Endometrial microvascular endothelial cells (primary cell): ENCODE data around the gene RASL11A. TPM values are rescaled to one million over a fixed set of nuclear protein-coding genes. Genes with fewer than 3 reads are reported as not detected.
"Not testable (repeated sequence)": the region's sequence is repeated elsewhere in the genome, so short reads cannot be mapped to it uniquely, and the experiment has no call there.

Experiments used
- in situ Hi-C: cut with HindIII; loops from 2 replicates; pipeline ENCODE4 v1.10.0; 2017; ENCODE audit warnings: low sequenced_read_pairs, low pct_unique_long_range_greater_than_20kb; ENCODE audit errors: inconsistent ontology term
- total RNA-seq: library from RNA; depleted of rRNA; stranded (reverse); fragments of >200 nt; gene quantifications from one replicate; pipeline ENCODE4 v1.2.3, GENCODE V29; 2015; ENCODE audit errors: inconsistent ontology term

The RASL11A gene
- total RNA-seq, 1 donor from 2014 or later, result 14.9 TPM

DNA sequence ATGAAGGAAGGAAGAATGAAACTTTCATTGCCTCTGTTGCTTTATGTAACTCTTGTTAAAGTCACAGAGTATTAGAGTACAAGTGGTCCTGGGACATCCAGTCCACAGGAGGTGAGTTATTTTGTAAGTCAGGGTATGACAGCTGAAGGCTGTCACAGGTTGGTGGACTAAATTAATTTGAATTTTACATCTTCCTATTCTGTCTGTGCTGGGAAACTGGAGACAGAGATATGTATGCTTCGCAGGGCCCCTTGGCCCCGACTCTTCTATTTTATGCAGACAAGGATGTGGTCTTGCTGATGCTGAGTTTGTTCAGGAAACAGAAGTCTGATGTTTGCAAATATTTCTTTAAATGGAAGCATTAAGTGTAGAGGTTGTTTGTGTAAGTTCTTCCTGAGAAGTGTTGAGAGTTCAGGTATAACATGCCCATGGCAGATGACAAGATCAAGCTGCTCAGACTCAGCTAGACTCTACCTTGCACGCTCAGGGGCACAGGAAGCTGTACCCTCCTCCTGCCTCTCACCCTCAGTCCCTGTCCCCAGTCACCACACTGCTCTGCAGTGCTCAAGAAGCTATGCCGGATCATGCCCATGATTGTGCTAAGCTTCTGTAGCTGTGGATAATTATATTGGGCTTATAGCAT is 23.4 kb downstream of the RASL11A start:
- in situ Hi-C loops, result no loop called here

DNA sequence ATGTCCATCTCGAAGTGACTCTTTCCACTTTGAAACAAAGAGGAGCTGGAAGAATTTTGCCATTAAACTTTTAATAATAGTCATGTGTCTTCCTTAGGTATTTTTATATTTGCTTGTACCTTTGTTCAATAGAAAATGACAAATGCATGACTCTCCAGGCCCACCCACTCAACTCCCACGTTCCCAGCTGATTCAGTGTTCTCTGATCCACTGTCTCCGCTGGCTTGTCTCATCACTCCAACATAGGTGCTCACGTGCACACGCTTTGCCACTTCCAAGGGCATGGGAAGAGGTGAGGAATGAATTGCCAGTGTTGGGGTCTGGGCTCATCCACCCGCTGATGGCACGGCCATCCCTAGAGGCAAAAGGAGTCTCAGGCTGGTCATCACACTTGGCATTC is 24.5 kb downstream of the RASL11A start:
- in situ Hi-C loops, result no loop called here

DNA sequence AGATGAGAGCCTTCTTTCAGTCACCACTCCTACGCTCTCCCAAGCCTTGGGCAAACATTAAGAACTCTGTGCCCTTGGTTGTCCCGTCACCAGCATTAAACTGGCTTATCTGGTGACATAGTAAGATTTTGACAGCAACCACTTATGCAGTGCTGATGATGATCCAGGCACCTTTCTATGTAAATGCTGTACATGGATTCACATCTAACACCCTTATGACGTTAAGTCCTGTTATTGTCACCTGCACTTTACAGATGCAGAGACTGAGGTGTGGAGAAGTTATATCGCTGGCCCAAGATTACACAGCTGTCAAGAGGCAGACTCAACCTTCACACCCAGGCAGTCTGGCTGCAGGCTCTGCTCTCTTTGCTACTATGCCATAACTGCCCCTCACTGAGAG is 25.0 kb downstream of the RASL11A start:
- in situ Hi-C loops, result no loop called here

DNA sequence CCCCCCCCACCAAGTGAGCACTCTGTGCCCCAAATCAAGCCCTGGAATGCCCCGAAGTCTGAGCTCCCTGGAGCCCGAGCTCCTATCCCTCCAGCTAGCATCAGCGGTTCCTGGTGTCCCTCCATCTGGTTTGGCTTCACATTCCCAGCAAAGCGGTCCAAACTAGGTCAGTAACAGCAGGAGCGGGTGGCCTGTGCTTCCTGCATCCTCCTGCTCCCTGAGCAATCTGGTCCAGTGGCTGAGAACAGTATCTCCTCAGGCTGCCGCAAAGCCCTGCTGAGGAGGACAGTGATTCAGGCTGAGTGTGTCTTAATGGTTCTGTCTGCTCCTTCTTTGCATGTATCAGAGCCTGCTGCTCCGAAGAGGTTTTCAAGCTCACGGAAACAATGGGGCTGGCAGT is 25.9 kb downstream of the RASL11A start:
- in situ Hi-C loops, result no loop called here

DNA sequence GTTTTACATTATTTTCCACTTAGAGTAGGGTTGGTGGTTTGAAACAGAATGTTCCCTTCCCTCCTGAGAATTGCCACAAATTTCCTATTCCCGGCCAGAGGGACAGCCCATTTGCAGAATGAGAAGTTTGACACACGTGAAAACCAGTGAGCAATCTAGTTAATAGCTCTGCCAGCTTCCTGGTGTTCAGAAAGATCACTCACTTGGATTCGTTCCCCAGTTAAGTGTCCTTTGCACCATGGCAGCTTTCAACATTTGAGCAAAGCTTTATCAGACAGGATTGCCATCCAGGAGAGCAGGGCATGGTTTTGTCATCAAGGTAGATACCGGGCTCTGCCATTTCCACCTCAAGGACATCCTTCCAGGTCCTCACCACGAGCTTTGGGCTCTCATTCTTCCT is 28.2 kb downstream of the RASL11A start:
- in situ Hi-C loops, result no loop called here

DNA sequence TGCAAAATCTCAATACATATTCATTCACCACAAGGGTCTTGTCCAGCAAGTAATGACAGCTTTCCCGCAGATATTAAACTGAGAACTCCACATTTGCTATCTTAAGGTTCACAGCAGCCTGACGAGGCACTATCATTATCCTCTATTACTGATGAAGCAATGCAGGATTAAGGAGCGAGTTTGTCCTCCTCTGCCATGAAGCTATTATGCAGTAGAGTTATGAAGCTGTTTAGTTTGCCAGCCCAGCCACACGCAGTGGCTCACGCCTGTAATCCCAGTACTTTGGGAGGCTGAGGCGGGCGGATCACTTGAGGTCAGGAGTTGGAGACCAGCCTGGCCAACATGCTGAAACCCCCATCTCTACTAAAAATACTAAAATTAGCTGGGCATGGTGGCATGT is 29.8 kb downstream of the RASL11A start:
- in situ Hi-C loops, result not testable (repeated sequence)

DNA sequence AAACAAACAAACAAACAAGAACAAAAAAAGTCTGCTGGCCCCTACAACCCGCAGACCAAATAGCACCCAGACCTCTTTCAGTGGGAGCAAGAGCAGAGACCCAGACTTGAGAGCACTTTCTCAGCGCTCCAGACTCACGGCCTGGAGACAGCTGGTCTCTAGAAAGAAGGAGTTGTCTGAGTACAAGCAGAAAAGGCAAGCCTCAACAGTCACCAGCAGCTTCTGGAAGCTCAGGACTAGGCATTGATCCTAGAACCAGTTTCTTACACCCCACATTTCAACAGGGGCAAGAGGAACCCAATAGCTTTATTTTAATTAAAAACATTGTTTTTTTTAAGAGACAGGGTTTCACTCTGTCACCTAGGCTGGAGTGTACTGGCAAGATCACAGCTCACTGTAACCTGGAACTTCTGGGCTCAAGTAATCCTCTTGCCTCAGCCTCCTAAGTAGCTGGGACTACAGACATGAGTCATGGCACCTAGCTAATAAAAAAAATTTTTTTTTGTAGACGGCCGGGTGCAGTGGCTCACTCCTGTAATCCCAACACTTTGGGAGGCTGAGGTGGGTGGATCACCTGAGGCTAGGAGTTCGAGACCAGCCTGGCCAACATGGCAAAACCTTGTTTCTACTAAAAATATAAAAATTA is 30.4 kb downstream of the RASL11A start:
- in situ Hi-C loops, result no loop called here

DNA sequence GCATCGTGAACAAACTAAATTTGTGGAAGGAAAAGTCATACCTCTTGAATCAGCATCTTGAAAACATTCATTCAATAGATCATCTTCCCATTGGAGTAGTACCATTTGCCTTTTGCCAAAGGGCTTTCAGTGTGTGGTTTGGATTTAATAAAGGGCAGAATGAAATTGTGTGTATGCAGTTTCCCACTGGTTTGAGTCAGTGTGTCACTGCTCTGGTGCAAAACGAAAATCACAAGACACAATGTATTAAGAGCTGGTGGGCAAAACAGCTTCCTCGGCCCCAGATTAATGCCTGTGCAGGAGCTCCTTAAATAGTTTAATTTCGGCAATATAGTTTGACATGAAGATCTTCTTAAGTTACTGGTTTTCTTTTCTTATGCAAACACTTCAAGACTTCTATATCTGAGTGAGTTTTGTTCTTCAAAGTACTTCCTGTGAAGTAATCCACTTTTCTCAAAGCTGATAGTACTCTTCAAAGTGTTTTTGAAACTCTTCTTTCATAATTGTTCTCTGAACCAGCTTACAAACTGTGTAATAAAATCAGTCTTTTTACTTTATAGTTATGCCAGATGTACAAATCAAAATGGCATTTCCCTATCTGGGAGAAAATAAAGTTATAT is 32.1 kb downstream of the RASL11A start:
- in situ Hi-C loops, result no loop called here

DNA sequence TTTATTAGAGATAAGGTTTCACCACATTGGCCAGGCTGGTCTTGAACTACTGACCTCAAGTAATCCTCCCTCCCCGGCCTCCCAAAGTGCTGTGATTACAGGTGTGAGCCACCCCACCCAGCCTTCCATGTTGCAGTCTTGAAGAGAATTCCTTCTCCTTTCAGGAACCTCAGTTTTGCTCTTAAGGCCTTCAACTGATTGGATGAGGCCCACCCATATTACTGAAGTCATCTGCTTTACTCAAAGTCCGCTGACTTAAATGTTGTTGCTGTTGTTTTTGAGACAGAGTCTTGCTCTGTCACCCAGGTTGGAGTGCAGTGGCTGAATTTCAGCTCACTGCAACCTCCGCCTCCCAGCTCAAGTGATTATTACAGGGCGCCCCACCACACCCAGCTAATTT is 33.5 kb downstream of the RASL11A start:
- in situ Hi-C loops, result no loop called here

DNA sequence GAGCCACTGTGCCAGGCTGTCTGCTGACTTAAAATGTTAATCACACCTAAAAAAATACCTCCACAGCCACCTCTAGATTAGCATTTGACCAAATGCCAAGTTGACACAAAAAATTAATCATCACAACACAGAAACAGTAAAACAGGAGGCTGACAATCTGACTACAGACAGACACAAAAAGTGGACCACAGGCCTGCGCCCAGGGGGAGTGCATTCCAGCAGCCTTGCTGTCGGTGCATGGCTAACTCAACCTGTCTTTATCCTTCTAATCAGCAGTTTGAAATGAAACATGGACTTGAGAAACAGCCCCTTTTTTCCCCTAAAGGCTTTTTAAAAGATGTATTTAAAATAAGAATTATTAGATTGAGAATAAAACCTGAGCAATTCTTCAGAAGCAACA is 34.0 kb downstream of the RASL11A start:
- in situ Hi-C loops, result no loop called here

DNA sequence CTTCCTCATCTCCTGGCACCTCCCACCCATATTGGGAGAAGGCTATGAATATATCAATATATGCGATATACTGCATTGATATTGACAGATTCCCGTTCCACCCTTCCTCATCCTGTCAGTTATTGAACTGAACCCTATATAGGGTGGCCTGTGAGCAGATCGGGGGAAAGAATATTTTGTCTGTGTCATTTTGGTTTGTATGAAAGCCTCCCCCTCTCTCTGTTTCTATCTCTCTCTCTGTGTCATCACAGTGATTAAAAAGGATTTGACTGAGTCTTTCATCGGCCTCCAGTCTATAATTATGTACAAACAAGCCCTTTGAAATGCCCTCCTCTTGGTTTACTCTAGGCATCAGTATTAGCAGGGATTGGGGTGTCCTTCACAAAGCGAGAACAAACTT is 35.7 kb downstream of the RASL11A start:
- in situ Hi-C loops, result no loop called here

DNA sequence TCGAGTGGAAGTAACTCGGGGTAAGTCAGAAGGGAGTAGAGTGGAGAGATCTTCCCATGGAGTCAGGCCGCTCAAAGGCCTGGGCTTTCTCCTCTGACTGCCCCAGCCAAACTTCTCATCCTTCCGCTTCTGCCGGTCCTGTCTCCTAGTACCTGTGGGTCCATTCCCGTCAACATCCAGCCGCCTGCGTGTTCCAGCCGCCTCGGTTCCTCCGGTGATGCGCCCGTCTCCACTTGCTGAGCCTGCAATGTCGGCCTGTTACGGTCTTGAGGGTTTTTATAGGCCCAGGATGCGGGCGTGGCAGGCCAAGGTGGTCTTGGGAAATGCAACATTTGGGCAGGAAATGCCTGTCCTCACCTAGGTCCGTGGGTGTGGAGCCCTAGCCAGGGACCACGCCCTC is 38.3 kb downstream of the RASL11A start:
- in situ Hi-C loops, result no loop called here

DNA sequence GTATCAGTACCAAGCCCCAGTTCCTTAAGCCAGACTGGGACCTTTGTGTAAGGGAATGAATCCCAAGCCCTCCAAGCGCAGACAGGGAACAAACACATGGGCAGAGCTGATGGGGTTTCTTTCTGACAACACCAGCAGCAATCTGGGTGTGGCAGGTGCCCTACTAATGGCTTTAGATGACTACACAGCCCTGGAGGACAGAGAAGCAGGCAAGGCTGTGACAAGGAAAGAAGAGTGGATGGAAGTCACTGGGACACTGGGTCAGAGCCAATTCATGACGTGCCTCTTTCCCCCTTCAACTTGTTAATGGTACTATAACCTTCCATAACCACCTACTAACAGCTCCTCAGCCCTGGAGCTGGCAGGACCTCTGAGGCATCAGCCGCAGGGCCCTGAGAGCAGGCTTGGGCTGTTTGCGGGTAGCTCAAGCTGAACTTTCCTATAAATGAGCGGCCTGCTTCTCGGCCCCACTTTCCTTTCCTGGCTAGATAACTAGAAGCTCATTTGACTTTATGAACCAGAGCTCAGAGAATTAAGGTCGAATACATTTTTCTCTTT is 38.9 kb downstream of the RASL11A start:
- in situ Hi-C loops, result no loop called here

DNA sequence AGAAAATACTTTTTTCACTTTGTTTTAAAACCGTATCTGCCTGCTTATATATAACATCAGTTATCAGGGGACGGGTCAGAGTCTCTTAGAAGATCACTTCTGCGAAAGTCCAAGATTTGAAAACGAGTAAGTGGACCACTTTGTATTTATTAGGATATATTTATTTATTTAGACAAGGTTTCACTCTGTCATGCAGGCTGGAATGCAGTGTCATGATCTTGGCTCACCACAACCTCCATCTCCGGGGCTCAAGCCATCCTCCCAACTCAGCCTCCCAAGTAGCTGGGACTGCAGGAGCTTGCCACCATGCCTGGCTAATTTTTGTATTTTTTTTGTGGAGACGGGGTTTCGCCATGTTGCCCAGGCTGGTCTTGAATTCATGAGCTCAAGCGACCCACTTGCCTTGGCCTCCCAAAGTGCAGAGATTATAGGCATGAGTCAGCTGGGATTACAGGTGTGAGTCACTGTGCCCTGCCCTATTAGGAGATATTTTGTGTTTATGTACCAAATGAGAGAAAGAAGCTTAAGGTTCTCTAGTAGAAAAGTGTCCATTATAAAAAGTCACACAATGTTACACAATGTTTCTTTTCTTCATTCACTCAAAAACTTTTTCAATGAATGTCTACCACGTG is 39.5 kb downstream of the RASL11A start:
- in situ Hi-C loops, result no loop called here

DNA sequence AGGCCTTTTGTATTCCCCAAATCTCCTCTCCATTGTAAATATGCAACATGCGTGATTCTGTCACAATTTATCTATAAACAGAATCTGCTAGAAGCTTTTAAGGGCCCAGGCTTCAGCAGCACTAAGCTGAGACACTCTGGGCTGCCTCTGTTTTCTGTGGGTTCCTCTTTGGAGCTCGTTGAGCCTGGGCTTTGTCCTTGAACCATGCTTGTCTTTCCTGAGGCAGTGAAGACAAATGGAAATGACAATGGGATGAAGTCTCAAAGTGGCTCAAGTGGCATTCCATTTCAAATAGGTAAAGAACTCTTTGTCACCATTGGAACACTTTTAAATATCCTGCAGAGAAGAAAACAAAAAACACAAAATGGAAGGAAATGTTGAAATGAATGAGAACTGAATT is 40.3 kb downstream of the RASL11A start:
- in situ Hi-C loops, result no loop called here

DNA sequence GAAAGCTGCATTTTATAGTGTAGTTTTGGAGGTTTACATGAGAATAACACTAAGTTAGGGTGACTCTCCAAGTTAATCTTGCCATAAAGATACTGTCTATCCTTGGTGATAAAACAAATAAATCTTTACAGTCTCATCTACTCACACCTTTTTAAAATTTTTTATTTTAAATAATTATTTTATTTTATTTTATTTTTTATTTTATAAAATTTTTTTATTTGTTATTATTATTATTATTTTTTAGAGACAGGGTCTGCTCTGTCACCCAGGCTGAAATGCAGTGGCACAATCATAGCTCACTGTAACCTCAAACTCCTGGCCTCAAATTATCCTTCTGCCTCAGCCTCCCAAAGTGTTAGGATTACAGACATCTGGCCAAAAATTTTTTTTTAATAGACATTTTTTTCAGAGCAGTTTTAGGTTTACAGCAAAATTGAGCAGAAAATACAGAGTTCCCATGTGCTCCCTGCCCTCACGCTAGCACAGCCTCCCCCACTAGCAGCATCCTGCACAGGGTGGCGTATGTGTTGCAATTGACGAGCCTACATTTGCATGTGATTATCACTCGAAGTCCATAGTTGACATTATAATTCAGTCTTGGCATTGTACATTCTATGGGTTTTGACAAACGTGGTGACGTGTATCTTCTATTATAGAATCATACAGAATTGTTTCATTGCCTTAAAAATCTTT is 41.0 kb downstream of the RASL11A start:
- in situ Hi-C loops, result no loop called here

DNA sequence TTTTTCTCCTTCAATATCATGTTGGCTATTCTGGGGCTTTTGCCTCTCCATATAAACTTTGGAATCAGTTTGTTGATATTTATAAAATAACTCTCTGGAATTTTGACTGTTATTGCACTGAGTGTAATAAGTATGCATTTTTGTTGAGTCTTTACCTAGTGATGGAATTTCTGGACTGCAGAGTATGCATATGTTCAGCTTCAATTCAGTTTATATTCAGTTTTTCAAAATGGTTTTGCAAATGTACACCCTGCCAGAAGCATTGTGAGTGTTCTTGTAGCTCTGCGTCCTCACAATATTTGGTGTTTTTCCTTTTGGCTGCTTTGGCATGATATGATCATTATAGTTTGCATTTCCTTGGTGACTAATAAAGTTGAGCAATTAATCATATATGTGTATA is 43.1 kb downstream of the RASL11A start:
- in situ Hi-C loops, result no loop called here

DNA sequence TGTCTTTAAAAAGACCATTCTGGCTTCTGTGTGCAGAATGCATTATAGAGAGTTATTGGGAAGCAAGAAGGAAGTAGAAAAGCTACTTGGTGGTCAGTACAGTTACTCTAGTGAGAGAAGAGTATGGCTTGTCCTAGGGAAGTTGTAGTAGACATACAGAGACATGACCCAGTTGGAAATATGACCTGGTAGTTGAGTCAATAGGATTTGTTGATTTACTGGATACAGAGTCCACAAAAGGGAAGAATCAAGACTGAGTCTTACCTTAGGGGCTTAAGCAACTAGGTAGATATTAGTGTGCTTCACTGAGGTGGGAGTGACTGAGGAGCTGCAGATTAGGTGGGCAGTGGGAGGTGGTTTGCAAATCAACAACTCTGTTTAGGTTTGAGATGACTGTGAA is 48.8 kb downstream of the RASL11A start:
- in situ Hi-C loops, result no loop called here
